T-helper 2 cell treated with Interferon-gamma antibody and Interleukin-4, amounts not matched to agents 100 ng/mL and 5 ng/mL, for 36 hours (primary cell): ENCODE results near the gene PATJ. TPM values are rescaled to one million over a fixed set of nuclear protein-coding genes. Genes with fewer than 3 reads are reported as not detected.

ENCODE experiments used
- intact Hi-C: fragments of 100-400 bp; cut with micrococcal nuclease; formaldehyde crosslinking; loops from one replicate; pipeline ENCODE4 v1.15.1; 2023
- total RNA-seq: library from RNA; stranded (reverse); gene quantifications from 2 replicates; pipeline ENCODE4 v1.2.3, GENCODE V29; 2022

PATJ gene
- total RNA-seq, 1 donor from 2014 or later: 7.5 TPM

DNA sequence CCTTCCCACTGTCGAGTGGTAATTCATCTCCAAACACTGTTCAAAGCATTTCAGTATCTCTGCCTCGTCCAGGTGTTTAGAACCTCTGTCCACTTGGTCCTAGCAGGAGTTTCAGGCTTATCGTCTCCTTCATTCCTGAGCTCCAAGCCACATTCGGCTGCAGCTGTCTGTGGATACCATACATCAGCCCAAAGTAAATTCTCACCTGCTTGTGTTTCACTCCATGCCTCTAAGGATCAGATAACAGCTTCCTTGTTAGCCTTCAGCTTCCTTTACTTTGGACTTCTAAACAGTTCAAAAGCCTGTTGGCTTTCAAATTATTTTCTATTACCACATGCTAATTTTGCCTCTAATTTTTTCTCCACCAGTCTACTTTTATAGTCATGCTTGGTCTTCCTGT, 233.4 kb downstream of the PATJ start:
- intact Hi-C loops: no loop called here

GRCh38 chr1:61976566-61976965, 234.3 kb downstream of the PATJ start:
- intact Hi-C loops: no loop called here

- intact Hi-C loops: no loop called here
Observed at GRCh38 chr1:61978796-61979195, 236.5 kb downstream of the PATJ start.

DNA sequence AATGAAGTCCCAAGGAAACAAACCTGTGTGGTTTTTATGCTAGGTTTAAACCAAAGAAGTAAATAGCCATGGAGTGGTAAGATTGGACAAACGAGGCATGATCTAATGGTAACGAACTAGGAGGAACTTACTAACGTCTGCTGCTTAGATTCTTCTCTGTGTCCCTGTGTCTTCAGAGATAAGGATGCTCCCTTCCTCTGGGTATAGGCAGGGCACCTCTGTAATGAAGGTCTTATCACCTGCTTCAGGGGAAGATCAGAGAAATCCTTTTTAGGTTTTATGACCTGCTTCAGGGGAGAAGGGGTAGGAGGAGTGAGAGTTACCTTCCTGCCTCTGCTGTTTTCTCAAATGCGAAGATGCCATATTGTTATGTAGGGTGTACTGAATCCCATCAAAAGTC, 237.4 kb downstream of the PATJ start:
- intact Hi-C loops: no loop called here

DNA sequence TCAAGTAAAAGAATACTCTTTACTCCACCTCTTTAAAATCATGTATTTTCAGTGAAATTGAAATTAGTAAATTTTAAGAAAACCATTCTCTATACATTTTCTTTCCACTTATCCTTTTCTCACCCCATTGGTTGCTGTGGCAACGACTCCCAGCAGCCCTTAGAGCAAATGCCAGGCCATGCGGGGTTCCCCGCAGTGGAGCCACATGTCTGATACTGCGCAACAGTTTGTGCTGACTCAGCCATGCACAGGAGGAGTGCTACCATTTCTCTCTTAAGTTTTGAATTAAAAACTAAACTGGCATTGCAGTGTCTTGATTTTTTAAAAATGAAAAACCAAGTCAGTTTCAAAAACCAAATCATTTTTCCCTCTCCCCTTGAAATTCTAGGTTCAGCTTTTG, 238.3 kb downstream of the PATJ start:
- intact Hi-C loops: no loop called here

GRCh38 chr1:61981870-61982660, 239.8 kb downstream of the PATJ start:
- intact Hi-C loops: no loop called here

DNA sequence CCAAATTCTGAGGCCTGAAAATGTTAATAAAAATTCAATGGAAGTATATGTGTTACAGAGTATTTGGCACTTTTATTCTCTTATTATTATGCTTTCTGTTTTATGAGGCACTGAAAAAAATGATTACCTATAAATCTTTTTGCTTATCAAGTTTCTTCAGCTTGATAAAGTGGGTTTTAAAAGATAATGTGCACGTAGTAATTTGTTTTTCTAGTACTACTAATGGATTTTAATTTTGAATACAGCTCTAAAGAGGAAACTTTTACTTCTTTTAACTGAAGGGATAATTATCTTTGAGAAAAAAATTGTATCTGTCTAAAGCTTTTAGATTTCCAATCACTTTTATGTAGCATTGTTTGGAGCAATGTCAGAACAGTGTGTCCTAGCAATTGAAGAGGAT, 241.0 kb downstream of the PATJ start:
- intact Hi-C loops: no loop called here

DNA sequence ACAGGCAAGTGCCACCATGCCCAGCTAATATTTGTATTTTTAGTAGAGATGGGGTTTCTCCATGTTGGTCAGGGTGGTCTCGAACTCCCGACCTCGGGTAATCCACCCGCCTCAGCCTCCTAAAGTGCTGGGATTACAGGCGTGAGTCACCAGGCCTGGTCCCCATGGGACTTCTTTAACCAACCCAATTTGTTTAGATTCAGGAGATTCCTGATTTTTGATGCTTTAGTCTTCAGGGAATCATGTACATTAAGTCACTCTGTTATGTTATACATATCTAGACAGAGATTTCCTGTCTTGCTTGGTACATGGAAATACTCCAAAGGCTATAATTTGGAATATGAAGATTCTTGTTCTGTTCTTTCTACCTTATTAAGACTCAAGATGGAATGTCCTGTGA, 250.0 kb downstream of the PATJ start:
- intact Hi-C loops: no loop called here

DNA sequence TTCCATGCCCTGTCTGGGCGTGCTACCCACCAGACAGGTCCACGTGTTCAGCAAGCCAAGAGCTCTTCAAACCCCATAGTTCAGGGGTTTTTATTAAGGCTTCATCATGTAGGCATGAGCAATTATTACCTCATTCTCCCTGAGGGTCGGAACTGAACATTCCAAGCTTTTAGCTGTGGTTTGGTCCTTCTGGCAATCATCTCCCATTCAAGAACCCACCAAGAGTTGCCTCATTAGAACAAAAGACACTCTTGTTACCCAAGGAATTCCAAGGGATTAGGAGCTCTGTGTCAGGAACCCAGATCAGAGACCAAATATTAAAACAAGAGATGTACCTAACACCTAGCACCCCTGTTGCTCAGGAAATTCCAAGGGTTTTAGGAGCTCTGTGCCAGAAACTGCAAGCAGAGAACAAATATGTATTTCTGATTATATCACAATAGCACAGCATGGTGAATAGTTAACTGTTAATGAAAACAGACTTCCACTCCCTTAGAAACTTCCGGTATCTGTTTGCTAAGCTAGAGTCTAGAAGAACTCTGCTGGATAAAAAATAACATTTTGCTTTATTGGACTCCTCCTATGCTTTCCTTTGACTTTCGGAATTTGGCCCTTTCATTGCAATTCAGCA, 251.2 kb downstream of the PATJ start:
- intact Hi-C loops: no loop called here

DNA sequence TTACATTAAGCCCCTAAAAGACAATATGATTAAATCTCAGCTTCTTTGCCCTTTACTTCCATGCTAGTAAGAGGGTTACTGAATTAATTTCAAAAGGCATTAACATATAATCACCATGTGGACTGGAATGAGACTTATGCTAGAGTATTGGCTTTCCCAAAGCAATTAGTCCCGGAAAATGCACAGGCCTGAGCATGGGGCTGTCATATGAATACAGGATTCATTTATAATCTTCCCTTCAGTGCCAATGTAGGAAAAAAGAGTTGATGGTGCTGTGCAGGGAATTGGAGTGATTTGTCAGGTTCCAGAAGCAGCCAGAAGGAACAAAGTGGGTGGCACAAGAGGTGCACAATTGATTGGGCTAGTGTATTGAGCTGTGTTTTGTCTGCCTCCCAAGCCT, 253.4 kb downstream of the PATJ start:
- intact Hi-C loops: no loop called here

DNA sequence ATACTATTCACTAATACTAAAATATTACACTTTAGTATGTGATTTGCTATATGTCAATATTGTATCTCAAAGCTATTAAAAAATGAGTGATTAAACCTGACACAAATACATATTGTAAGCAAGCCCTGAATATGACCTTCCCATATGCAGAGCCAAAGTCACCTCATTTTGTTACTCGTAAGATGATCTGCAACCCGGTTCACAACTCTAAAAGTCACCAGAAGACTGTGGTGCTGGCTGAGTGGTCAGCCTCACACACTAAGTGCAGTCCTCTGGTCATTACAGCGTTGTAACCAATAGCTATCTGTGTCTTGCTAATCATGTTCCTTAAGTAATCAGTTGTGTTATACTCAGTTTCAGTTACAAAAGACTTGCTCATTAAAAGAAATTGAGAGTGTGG, 254.8 kb downstream of the PATJ start:
- intact Hi-C loops: no loop called here

DNA sequence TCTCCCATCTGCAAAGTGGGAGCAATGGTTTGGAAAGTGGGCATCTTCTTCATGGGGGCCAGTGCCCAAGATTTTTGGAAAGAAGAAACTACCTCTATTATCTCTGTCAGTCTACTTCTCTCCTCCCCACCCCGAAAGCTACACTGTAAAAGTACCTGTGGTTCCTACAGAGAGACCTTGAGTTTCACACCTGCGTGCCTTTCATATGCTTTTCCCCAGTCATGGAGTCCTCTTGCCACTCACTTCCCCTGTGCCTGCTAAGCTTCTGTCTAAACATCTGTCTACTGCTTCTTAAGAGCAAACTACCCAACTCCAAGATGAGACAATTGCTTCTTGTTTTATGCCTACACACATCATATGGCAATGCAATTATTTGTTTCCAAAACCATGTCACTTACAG, 261.5 kb downstream of the PATJ start:
- intact Hi-C loops: no loop called here

DNA sequence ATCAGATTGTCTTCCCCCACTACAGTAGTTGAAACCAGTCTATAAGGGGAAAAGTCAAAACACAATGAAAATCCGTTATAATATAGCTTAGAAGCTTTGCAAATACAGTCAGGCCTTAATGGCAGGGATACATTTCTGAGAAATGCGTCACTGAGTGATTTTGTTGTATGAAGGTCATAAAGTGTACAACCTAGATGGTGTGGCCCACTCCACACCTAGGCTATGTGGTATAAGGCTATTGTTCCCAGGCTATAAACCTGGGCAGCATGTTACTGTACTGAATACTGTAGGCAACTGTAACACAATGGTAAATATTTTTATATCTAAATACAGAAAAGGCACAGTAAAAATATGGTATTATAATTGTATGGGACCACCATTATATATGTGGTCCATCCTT, 264.4 kb downstream of the PATJ start:
- intact Hi-C loops: no loop called here

GRCh38 chr1:62011006-62011405, 268.7 kb downstream of the PATJ start:
- intact Hi-C loops: no loop called here

DNA sequence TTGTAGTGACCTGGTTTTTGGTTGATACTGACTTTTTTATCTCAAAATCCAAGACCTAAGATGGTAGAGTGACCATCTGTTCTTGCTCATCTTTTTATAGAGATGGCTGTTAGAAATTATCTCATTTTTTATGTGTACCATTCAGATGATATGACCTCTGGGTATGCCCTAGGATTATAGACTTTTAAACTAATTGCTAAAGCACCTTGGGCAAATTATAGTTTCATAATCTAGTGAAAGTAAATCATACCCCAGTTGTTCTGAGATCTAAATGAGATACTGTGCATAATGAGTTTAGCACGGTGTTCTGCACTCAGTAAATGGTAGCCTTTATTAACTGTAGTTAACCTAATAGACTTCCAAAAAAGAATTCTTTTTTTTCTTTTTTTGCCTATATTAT, 269.8 kb downstream of the PATJ start:
- intact Hi-C loops: no loop called here

DNA sequence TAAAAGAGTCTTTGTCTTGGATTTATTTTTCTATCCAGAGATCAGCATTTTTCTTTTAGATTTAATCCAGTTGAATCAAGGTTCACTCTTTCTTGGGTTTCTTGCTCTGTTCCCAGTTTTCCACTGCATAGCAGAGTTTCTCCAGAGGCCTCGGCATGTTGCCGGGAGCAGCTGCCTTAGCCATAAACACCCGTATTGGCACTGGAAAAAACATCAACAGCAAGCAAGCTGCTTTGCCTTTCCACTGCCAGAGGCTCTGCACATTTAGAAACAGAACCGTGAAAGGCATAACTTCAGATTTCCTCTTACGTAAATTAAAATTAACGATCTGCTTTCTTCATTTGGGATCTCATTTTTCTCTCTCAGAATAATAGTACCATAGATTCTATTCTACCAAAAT, 270.6 kb downstream of the PATJ start:
- intact Hi-C loops: no loop called here

- intact Hi-C loops: no loop called here
Observed at GRCh38 chr1:62013264-62013663, 271.0 kb downstream of the PATJ start.

DNA sequence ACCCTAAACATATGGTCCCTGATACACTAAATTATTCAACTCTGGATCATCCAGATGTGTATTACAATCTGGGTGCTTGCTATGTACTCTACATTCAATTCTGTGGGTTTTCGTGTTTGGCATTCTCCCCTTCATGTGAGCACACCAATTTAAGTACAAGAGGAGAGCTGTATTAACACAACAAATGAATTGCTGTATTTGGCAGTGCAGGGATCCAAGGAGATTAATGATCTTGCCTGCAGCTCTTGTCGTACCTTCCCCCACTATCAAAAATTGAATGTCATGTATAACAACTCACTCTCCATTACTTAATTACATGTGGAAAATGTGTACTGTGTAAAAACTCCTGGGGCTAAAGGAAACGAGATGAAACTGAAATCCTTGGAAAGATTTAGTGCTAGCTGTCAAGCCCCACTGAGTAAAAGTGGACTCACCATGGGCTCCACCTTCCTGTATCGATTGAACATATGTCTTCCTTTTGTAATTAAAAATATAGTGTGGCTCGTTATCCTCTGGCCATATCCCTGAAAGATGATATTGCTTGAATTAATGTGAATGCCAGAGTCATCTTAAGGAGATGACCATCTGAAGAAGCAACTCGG, 280.2 kb downstream of the PATJ start:
- intact Hi-C loops: no loop called here

- intact Hi-C loops: no loop called here
Observed at GRCh38 chr1:62024690-62025089, 282.4 kb downstream of the PATJ start.

DNA sequence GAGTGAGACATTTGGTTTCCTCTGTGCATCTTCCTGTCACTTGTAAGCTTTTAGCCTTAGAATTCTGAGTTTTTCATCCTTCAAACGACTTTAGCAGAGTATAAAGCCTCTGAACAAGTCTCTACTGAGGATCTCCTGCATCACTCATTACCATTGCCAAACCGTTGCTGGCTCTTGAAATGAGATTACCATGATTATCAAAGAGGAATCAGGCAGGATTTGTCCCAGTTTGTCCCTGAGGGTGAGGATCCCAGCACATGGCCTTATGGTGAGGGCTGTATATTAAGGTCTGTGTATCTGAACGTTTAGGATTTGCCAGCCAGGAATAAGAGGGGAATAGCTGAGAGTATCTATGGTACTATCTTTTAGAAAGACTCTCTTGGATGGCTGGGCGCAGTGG, 282.9 kb downstream of the PATJ start:
- intact Hi-C loops: no loop called here

GRCh38 chr1:62025892-62026291, 283.6 kb downstream of the PATJ start:
- intact Hi-C loops: no loop called here

GRCh38 chr1:62029704-62030103, 287.4 kb downstream of the PATJ start:
- intact Hi-C loops: no loop called here

DNA sequence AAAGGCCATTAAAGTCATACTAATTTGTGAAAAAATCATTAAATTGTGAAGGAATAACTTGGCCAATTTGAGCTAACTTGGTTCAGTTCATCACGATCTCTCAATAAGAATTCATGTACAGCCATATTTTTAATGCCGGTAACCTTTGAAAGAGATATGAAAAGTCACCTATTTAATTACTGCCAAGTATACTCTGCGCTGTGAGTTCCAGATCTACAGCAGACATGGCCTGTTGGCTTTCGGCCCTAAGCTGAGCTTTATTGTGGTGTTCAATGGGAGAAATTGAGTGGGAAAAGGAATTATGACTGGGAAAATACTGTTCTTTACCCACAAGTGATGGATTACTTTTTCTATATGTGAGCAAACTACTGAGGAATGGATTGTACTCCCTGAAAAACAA, 292.5 kb downstream of the PATJ start:
- intact Hi-C loops: no loop called here
